Aorta (tissue), 5 donors: ENCODE data around the gene KIF13A. TPM values are rescaled to one million over a fixed set of nuclear protein-coding genes. Genes with fewer than 3 reads are reported as not detected.
"Not testable (repeated sequence)": the region's sequence is repeated elsewhere in the genome, so short reads cannot be mapped to it uniquely, and the experiment has no call there.

ENCODE experiments used
- ATAC-seq: fragments of 200-7000 bp; cut with Tn5 transposase; one replicate; pipeline ENCODE4 v1.9.1; 2022; ENCODE audit warnings: moderate library complexity; ENCODE audit not compliant: low FRiP score
- DNase-seq, 2 donors: peaks; one replicate each; pipeline ENCODE4 v3.0.0-alpha.2; 2020
- H3K27ac ChIP-seq, 2 donors: one replicate each; pipeline ENCODE4 v1.5.1; 2013; ENCODE audit warnings: low read length in 2 of 2, mild to moderate bottlenecking in 2 of 2, moderate library complexity in 2 of 2, control low read depth in 1 of 2, inconsistent platforms in 1 of 2, low read depth in 1 of 2
- H3K27me3 ChIP-seq, 2 donors: one replicate each; pipeline ENCODE4 v1.6.1; 2013; ENCODE audit warnings: control low read depth in 1 of 2, low read length in 1 of 2, mild to moderate bottlenecking in 1 of 2, moderate library complexity in 1 of 2; ENCODE audit not compliant: insufficient read depth in 2 of 2, control insufficient read depth in 1 of 2
- H3K36me3 ChIP-seq, 2 donors: one replicate each; pipeline ENCODE4 v1.6.1; 2013; ENCODE audit warnings: control low read depth in 1 of 2, low read length in 1 of 2, mild to moderate bottlenecking in 1 of 2; ENCODE audit not compliant: insufficient read depth in 2 of 2, control insufficient read depth in 1 of 2
- H3K4me1 ChIP-seq, 2 donors: one replicate each; pipeline ENCODE4 v1.6.1; 2013; ENCODE audit warnings: low read length in 2 of 2, control low read depth in 1 of 2, mild to moderate bottlenecking in 1 of 2, moderate library complexity in 1 of 2; ENCODE audit not compliant: insufficient read depth in 2 of 2, control insufficient read depth in 1 of 2
- H3K4me3 ChIP-seq, 2 donors: one replicate each; pipeline ENCODE4 v1.5.1; 2013; ENCODE audit warnings: low read length in 2 of 2, control low read depth in 1 of 2, mild to moderate bottlenecking in 1 of 2
- H3K9me3 ChIP-seq: one replicate; pipeline ENCODE4 v1.6.1; 2013; ENCODE audit warnings: mild to moderate bottlenecking, low read length; ENCODE audit not compliant: control insufficient read depth
- whole genome bisulfite sequencing, 2 donors: extraction: QIAGEN DNeasy Blood & Tissue Kit; methylation state at CpG; one replicate each; pipeline ENCODE4 v1.1.7; 2013; 5-methylcytosine and 5-hydroxymethylcytosine counted together
- intact Hi-C, 2 donors: fragments of 100-400 bp; cut with DNase I; formaldehyde crosslinking; loops; one replicate each; pipeline versions ENCODE4 v1.14.2 to v1.15.0; 2022
- polyA plus RNA-seq, 2 donors: library from polyadenylated mRNA; stranded (reverse); fragments of 200-250 nt; gene quantifications; one replicate each; pipeline ENCODE4 v1.2.3, GENCODE V29; 2013
- total RNA-seq, 2 donors: library from RNA; stranded (reverse); fragmentation: NEBNext Ultra II Directional; extraction: Animal tissue kit (Norgen Biotek cat#: 25700); gene quantifications; one replicate each; pipeline ENCODE4 v1.2.1, GENCODE V29; 2021
- donor health status: healthy with polysubstance abuse.
- donor health status: Bipolar disorder and iron deficiency.
- donor health status: DM: no; HTN: no; CAD: no.
- donor health status: DM: no; HTN: no; CAD: no.
- donor health status: DM: yes; HTN: yes; CAD: no.

The KIF13A gene
- total and polyA plus RNA-seq, 4 donors: 52.6 to 109 (median 72.6) TPM

GRCh38 chr6:17754254-17754653 lies 233.2 kb downstream of the KIF13A start:
- H3K27me3 ChIP-seq: no peaks in the 10 kb centered on the region
- DNase-seq (no peak), ATAC-seq (no peak)
- H3K27ac ChIP-seq: no peak overlapping the region
- H3K4me1 ChIP-seq: no peaks in the 10 kb centered on the region
- whole genome bisulfite sequencing, 2 donors: 75 to 78% methylated on average over 3 of the region's 3 CpGs
- H3K36me3 ChIP-seq: peaks cover 0 to 1% of the 10 kb centered on the region in 2 donors
- H3K4me3 ChIP-seq: no peak overlapping the region
- intact Hi-C loops: no loop called here
- H3K9me3 ChIP-seq: no peaks in the 10 kb centered on the region

- H3K27ac ChIP-seq, DNase-seq, intact Hi-C loops, H3K4me1 ChIP-seq, H3K9me3 ChIP-seq, H3K36me3 ChIP-seq, H3K27me3 ChIP-seq, H3K4me3 ChIP-seq, ATAC-seq: not testable (repeated sequence)
- WGBS, 2 donors: 96 to 97% methylated on average over 35 of the region's 35 CpGs
Measured at GRCh38 chr6:17745324-17745723, 242.1 kb downstream of the KIF13A start.

GRCh38 chr6:17744757-17745308 lies 242.6 kb downstream of the KIF13A start:
- H3K4me1 ChIP-seq, H3K27me3 ChIP-seq, DNase-seq, intact Hi-C loops, H3K4me3 ChIP-seq, H3K36me3 ChIP-seq, H3K27ac ChIP-seq, ATAC-seq, H3K9me3 ChIP-seq: not testable (repeated sequence)
- 90% methylated on average over 12 to 13 of the region's 13 CpGs for WGBS, 2 donors

- Histone ChIP-seq H3K27me3 (no peaks in the 10 kb centered on the region), H3K27ac (no peak overlapping the region), H3K9me3 (no peaks in the 10 kb centered on the region), H3K4me3 (no peak overlapping the region), H3K4me1 (no peaks in the 10 kb centered on the region), H3K36me3 (no peaks in the 10 kb centered on the region)
- 56 to 57% methylated on average over 11 of the region's 11 CpGs for WGBS, 2 donors
- no peak for DNase-seq
- ATAC-seq: no peak
- intact Hi-C loops: no loop called here
Measured at GRCh38 chr6:17744019-17744756, 243.2 kb downstream of the KIF13A start.

- Histone ChIP-seq H3K36me3 (no peaks in the 10 kb centered on the region), H3K9me3 (peaks cover 3% of the 10 kb centered on the region), H3K4me3 (no peak overlapping the region), H3K27ac (no peak overlapping the region), H3K27me3 (no peaks in the 10 kb centered on the region), H3K4me1 (no peaks in the 10 kb centered on the region)
- no peak for ATAC-seq
- intact Hi-C loops: no loop called here
- no peak for DNase-seq
- WGBS, 2 donors: 81 to 84% methylated on average over 8 of the region's 8 CpGs
Measured at GRCh38 chr6:17741507-17741906, 245.9 kb downstream of the KIF13A start.

GRCh38 chr6:17740559-17741220 lies 246.7 kb downstream of the KIF13A start:
- no peaks in the 10 kb centered on the region for H3K27me3 ChIP-seq
- no peak overlapping the region for H3K4me3 ChIP-seq
- no peak overlapping the region for H3K27ac ChIP-seq
- no peak for ATAC-seq
- intact Hi-C loops: no loop called here
- no peak for DNase-seq
- WGBS, 2 donors: 34 to 42% methylated on average over 5 of the region's 5 CpGs
- H3K4me1 ChIP-seq: no peaks in the 10 kb centered on the region
- H3K9me3 ChIP-seq: peaks cover 3% of the 10 kb centered on the region
- no peaks in the 10 kb centered on the region for H3K36me3 ChIP-seq

GRCh38 chr6:17737704-17738252 lies 249.7 kb downstream of the KIF13A start:
- DNase-seq (no peak), ATAC-seq (no peak)
- Histone ChIP-seq H3K4me3 (no peak overlapping the region), H3K9me3 (peaks cover 3% of the 10 kb centered on the region), H3K4me1 (no peaks in the 10 kb centered on the region), H3K36me3 (no peaks in the 10 kb centered on the region), H3K27me3 (no peaks in the 10 kb centered on the region), H3K27ac (no peak overlapping the region)
- WGBS, 2 donors: 90 to 96% methylated on average over 1 of the region's 1 CpG
- intact Hi-C loops: no loop called here

- H3K27ac ChIP-seq, intact Hi-C loops, ATAC-seq, DNase-seq, H3K4me3 ChIP-seq, H3K9me3 ChIP-seq, H3K4me1 ChIP-seq, H3K27me3 ChIP-seq, H3K36me3 ChIP-seq: not testable (repeated sequence)
- WGBS, 2 donors: 95 to 100% methylated on average over 2 to 26 of the region's 27 CpGs
Measured at GRCh38 chr6:17735311-17735710, 252.1 kb downstream of the KIF13A start.
